Activated CD4-positive, alpha-beta T cell treated with anti-CD3 and anti-CD28 coated beads for 36 hours (primary cell): ENCODE results near the gene PIK3R2. TPM values are rescaled to one million over a fixed set of nuclear protein-coding genes. Genes with fewer than 3 reads are reported as not detected.
"Not testable (repeated sequence)": the region's sequence is repeated elsewhere in the genome, so short reads cannot be mapped to it uniquely, and the experiment has no call there.

Experiments used
- ATAC-seq: fragments of 200-7000 bp; cut with Tn5 transposase; one replicate; pipeline ENCODE4 v1.10.0; 2021; ENCODE audit warnings: mild to moderate bottlenecking, moderate library complexity
- CTCF ChIA-PET: fragments of 350-600 bp; sonication (Branson Sonifier 250); formaldehyde crosslinking; loops from one replicate; lab custom pipeline; 2021; ENCODE audit warnings: antibody characterized with exemption; lab: Charles Lee
- POLR2A ChIA-PET: fragments of 350-600 bp; sonication (Branson Sonifier 250); formaldehyde crosslinking; loops from one replicate; lab custom pipeline; 2021; ENCODE audit warnings: antibody characterized with exemption, inconsistent platforms; lab: Charles Lee
- DNase-seq: peaks from one replicate; pipeline ENCODE4 v3.0.0-alpha.2; 2020
- H3K27ac Mint-ChIP-seq: one replicate; pipeline ENCODE4 v1.8.0; 2021; ENCODE audit warnings: mixed read lengths
- H3K27me3 Mint-ChIP-seq: one replicate; pipeline ENCODE4 v1.8.0; 2021; ENCODE audit warnings: mixed read lengths
- H3K36me3 Mint-ChIP-seq: one replicate; pipeline ENCODE4 v1.8.0; 2021; ENCODE audit warnings: low read depth, mixed read lengths
- H3K4me1 Mint-ChIP-seq: one replicate; pipeline ENCODE4 v1.8.0; 2021; ENCODE audit warnings: mixed read lengths
- H3K4me3 Mint-ChIP-seq: one replicate; pipeline ENCODE4 v1.8.0; 2021; ENCODE audit warnings: mild to moderate bottlenecking, moderate library complexity, mixed read lengths
- H3K9me3 Mint-ChIP-seq: one replicate; pipeline ENCODE4 v1.8.0; 2021; ENCODE audit warnings: low read depth, mixed read lengths
- intact Hi-C, 2 experiments: fragments of 100-400 bp; cut with DNase I in 1 of 2; cut with micrococcal nuclease in 1 of 2; formaldehyde crosslinking; loops; one replicate each; pipeline versions ENCODE4 v1.14.2 to v1.15.1; 2022 to 2024; cut with DNase I, micrococcal nuclease
- total RNA-seq, 2 experiments: library from RNA; stranded (reverse); gene quantifications; one replicate each; pipeline ENCODE4 v1.2.3, GENCODE V29; 2021

PIK3R2 gene
- total RNA-seq, 2 experiments from 2014 or later: 18.9 to 20.2 TPM

- intact Hi-C loops: loop anchor here (1.0 to 2.0 kb wide), 19 partner anchors 11 to 715 kb away; partner anchors contain the start of genes COPE (in 1 of the 2), DDX49 (in 1 of the 2), ELL (in 1 of the 2) and IFI30 (in 1 of the 2)
- H3K4me3 Mint-ChIP-seq: peak within 1 kb of the TSS; percentile 96
- no peaks in the 10 kb centered on the region for H3K27me3 Mint-ChIP-seq
- H3K36me3 Mint-ChIP-seq: peaks cover 10% of the 10 kb centered on the region
- ChIA-PET CTCF (interaction anchor here (0.5 to 1.2 kb wide), 7 partner anchors 12 to 935 kb away, joined by 3 to 8 read pairs (median 3); partner anchors contain the start of gene MPV17L2), POLR2A (interaction anchor here (2.5 to 2.6 kb wide), 2 partner anchors 75 to 78 kb away, joined by 9 to 15 read pairs; partner anchors contain the start of gene JUND)
- ATAC-seq: peak; percentile 94
- no peaks in the 10 kb centered on the region for H3K9me3 Mint-ChIP-seq
- H3K27ac Mint-ChIP-seq: peak within 1 kb of the TSS; percentile 90
- peaks cover 18% of the 10 kb centered on the region for H3K4me1 Mint-ChIP-seq
- peak; percentile 100 for DNase-seq
These were observed 51.0 kb downstream of the PIK3R2 start, which contains the start of gene RAB3A for GRCh38 chr19:18203863-18204393. RAB3A (minus strand) TSS chr19:18204042; CDS start chr19:18202740, 1,302 bp downstream.

- H3K27ac Mint-ChIP-seq: peak overlapping the region; percentile 90
- POLR2A ChIA-PET: interaction anchor here (2.5 to 2.6 kb wide), 2 partner anchors 75 to 77 kb away, joined by 9 to 15 read pairs; partner anchors contain the start of gene JUND
- peak overlapping the region; percentile 96 for H3K4me3 Mint-ChIP-seq
- intact Hi-C loops: loop anchor here (1.0 to 2.0 kb wide), 19 partner anchors 11 to 715 kb away; partner anchors contain the start of genes COPE (in 1 of the 2), DDX49 (in 1 of the 2), ELL (in 1 of the 2) and IFI30 (in 1 of the 2)
- no peak for DNase-seq
- no peaks in the 10 kb centered on the region for H3K9me3 Mint-ChIP-seq
- no peaks in the 10 kb centered on the region for H3K27me3 Mint-ChIP-seq
- H3K36me3 Mint-ChIP-seq: peaks cover 7% of the 10 kb centered on the region
- peaks cover 18% of the 10 kb centered on the region for H3K4me1 Mint-ChIP-seq
- peak; percentile 3 for ATAC-seq
- CTCF ChIA-PET: interaction anchor here (0.6 to 3.1 kb wide), 11 partner anchors 12 to 347 kb away, joined by 3 to 13 read pairs (median 4); partner anchors contain the start of gene MPV17L2
These were observed 51.6 kb downstream of the PIK3R2 start for GRCh38 chr19:18204394-18205199.

GRCh38 chr19:18205200-18205892, 52.4 kb downstream of the PIK3R2 start:
- Mint-ChIP-seq H3K36me3 (peaks cover 5% of the 10 kb centered on the region), H3K4me1 (peaks cover 18% of the 10 kb centered on the region), H3K27ac (peak overlapping the region; percentile 47), H3K4me3 (peak overlapping the region; percentile 96), H3K27me3 (no peaks in the 10 kb centered on the region), H3K9me3 (no peaks in the 10 kb centered on the region)
- DNase-seq (peak; percentile 81), ATAC-seq (no peak)
- ChIA-PET CTCF (interaction anchor here (0.6 to 3.1 kb wide), 9 partner anchors 13 to 240 kb away, joined by 3 to 13 read pairs (median 5); partner anchors contain the start of gene MPV17L2), POLR2A (interaction anchor here (2.5 to 2.6 kb wide), 2 partner anchors 74 to 76 kb away, joined by 9 to 15 read pairs; partner anchors contain the start of gene JUND)
- intact Hi-C loops: loop anchor here (2.0 kb wide), 3 partner anchors 135 to 213 kb away; partner anchors contain the start of genes PGPEP1 (in 1 of the 2) and SSBP4 (in 1 of the 2)

GRCh38 chr19:18206018-18206417, 53.1 kb downstream of the PIK3R2 start:
- Mint-ChIP-seq H3K4me1 (peaks cover 18% of the 10 kb centered on the region), H3K36me3 (peaks cover 4% of the 10 kb centered on the region), H3K4me3 (no peak overlapping the region), H3K27ac (no peak overlapping the region), H3K27me3 (no peaks in the 10 kb centered on the region), H3K9me3 (no peaks in the 10 kb centered on the region)
- POLR2A ChIA-PET: interaction anchor here (2.5 kb wide), 1 partner anchor 73 kb away, joined by 15 read pairs; no protein-coding TSS in a partner anchor
- CTCF ChIA-PET: interaction anchor here (0.6 to 3.1 kb wide), 8 partner anchors 14 to 239 kb away, joined by 3 to 13 read pairs (median 4); partner anchors contain the start of gene MPV17L2
- ATAC-seq (no peak), DNase-seq (no peak)
- intact Hi-C loops: no loop called here

- Mint-ChIP-seq H3K4me1 (peaks cover 10% of the 10 kb centered on the region), H3K4me3 (no peak overlapping the region), H3K36me3 (no peaks in the 10 kb centered on the region), H3K27ac (no peak overlapping the region), H3K27me3 (no peaks in the 10 kb centered on the region), H3K9me3 (no peaks in the 10 kb centered on the region)
- CTCF ChIA-PET: interaction anchor here (0.6 to 2.8 kb wide), 11 partner anchors 9 to 180 kb away, joined by 3 to 13 read pairs (median 4); no protein-coding TSS in a partner anchor
- POLR2A ChIA-PET: no interaction called here
- DNase-seq: peak; percentile 78
- intact Hi-C loops: loop anchor here (1.0 kb wide), 4 partner anchors 16 to 202 kb away; no protein-coding TSS in a partner anchor
- ATAC-seq: no peak
These were observed 55.4 kb downstream of the PIK3R2 start for GRCh38 chr19:18208098-18208951.

- H3K4me1 Mint-ChIP-seq, H3K27ac Mint-ChIP-seq, H3K4me3 Mint-ChIP-seq, H3K9me3 Mint-ChIP-seq, intact Hi-C loops, ATAC-seq, H3K36me3 Mint-ChIP-seq, DNase-seq, H3K27me3 Mint-ChIP-seq, POLR2A ChIA-PET: not testable (repeated sequence)
- CTCF ChIA-PET: interaction anchor here (0.6 to 2.8 kb wide), 9 partner anchors 9 to 200 kb away, joined by 3 to 13 read pairs (median 3); partner anchors contain the start of gene MPV17L2
These were observed 56.9 kb downstream of the PIK3R2 start for GRCh38 chr19:18209912-18210311.

- ChIA-PET POLR2A (no interaction called here), CTCF (interaction anchor here (1.7 kb wide), 1 partner anchor 42 kb away, joined by 9 read pairs; no protein-coding TSS in a partner anchor)
- no peaks in the 10 kb centered on the region for H3K27me3 Mint-ChIP-seq
- H3K9me3 Mint-ChIP-seq: no peaks in the 10 kb centered on the region
- DNase-seq: no peak
- intact Hi-C loops: no loop called here
- no peaks in the 10 kb centered on the region for H3K36me3 Mint-ChIP-seq
- no peak overlapping the region for H3K27ac Mint-ChIP-seq
- ATAC-seq: no peak
- H3K4me3 Mint-ChIP-seq: no peak overlapping the region
- peaks cover 3% of the 10 kb centered on the region for H3K4me1 Mint-ChIP-seq
These were observed 58.7 kb downstream of the PIK3R2 start for GRCh38 chr19:18211683-18212082.

GRCh38 chr19:18214779-18215433, 61.9 kb downstream of the PIK3R2 start:
- CTCF ChIA-PET: interaction anchor here (0.6 to 0.7 kb wide), 3 partner anchors 10 to 135 kb away, joined by 3 read pairs; no protein-coding TSS in a partner anchor
- DNase-seq (peak; percentile 33), ATAC-seq (peak; percentile 60)
- H3K4me1 Mint-ChIP-seq: peaks cover 3% of the 10 kb centered on the region
- H3K27ac Mint-ChIP-seq: no peak overlapping the region
- H3K27me3 Mint-ChIP-seq: peaks cover 1% of the 10 kb centered on the region
- no peaks in the 10 kb centered on the region for H3K36me3 Mint-ChIP-seq
- POLR2A ChIA-PET: interaction anchor here (0.6 kb wide), 1 partner anchor 109 kb away, joined by 7 read pairs; no protein-coding TSS in a partner anchor
- no peak overlapping the region for H3K4me3 Mint-ChIP-seq
- intact Hi-C loops: no loop called here
- no peaks in the 10 kb centered on the region for H3K9me3 Mint-ChIP-seq

- intact Hi-C loops: no loop called here
- Mint-ChIP-seq H3K27me3 (peaks cover 7% of the 10 kb centered on the region), H3K27ac (no peak overlapping the region), H3K36me3 (no peaks in the 10 kb centered on the region), H3K9me3 (no peaks in the 10 kb centered on the region), H3K4me3 (no peak overlapping the region), H3K4me1 (peaks cover 3% of the 10 kb centered on the region)
- POLR2A ChIA-PET: no interaction called here
- DNase-seq (no peak), ATAC-seq (no peak)
- CTCF ChIA-PET: interaction anchor here (1.6 kb wide), 1 partner anchor 62 kb away, joined by 3 read pairs; no protein-coding TSS in a partner anchor
These were observed 63.8 kb downstream of the PIK3R2 start for GRCh38 chr19:18216789-18217188.
